SK-N-SH (cell line): Measurements from ENCODE around the gene TSHZ2. TPM values are rescaled to one million over a fixed set of nuclear protein-coding genes. Genes with fewer than 3 reads are reported as not detected.

Experiments used
- CTCF ChIA-PET: fragments of 300-600, 350-600 bp; formaldehyde crosslinking; extraction: SDS; loops from one replicate; lab custom pipeline; 2021; lab: Yijun Ruan, JAX
- POLR2A ChIA-PET: fragments of 350-600 bp; sonication (Branson Sonifier 250); formaldehyde crosslinking; extraction: SDS; loops from one replicate; lab custom pipeline; 2020; ENCODE audit warnings: antibody characterized with exemption, inconsistent platforms; lab: Yijun Ruan, JAX
- DNase-seq: peaks from one replicate; pipeline ENCODE4 v3.0.0; 2012
- H2AFZ ChIP-seq: fragments of 200-600 bp; sonication (generic); 2 replicates; pipeline ENCODE4 v1.8.1; 2016; ENCODE audit warnings: antibody characterized with exemption, mild to moderate bottlenecking, low read depth
- H3F3A ChIP-seq: fragments of 200-600 bp; sonication (generic); replicated peaks from 2 replicates; pipeline ENCODE3; 2016; ENCODE audit warnings: antibody characterized with exemption, mild to moderate bottlenecking; ENCODE audit not compliant: insufficient read depth
- H3K27ac ChIP-seq, 2 experiments: fragments of 200-500 bp in 1 of 2; fragments of 200-600 bp in 1 of 2; sonication (Bioruptor generic) in 1 of 2; sonication (generic), shearing (Covaris generic) in 1 of 2; 2 replicates each; pipeline versions ENCODE4 v1.5.1 to v1.6.1; 2014 to 2016; ENCODE audit warnings: low read depth in 2 of 2, inconsistent platforms in 1 of 2, low read length in 1 of 2, mild to moderate bottlenecking in 1 of 2, mixed read lengths in 1 of 2
- H3K27me3 ChIP-seq: fragments of 200-600 bp; sonication (generic), shearing (Covaris generic); 2 replicates; pipeline ENCODE4 v1.6.1; 2016; ENCODE audit warnings: mixed run types; ENCODE audit not compliant: insufficient read depth
- H3K36me3 ChIP-seq, 2 experiments: fragments of 200-500 bp in 1 of 2; fragments of 200-600 bp in 1 of 2; sonication (Bioruptor generic) in 1 of 2; sonication (generic) in 1 of 2; replicated peaks in 1 of 2; 2 replicates each; pipeline versions ENCODE3 to v1.5.1; 2014 to 2016; ENCODE audit warnings: low read length in 1 of 2, mild to moderate bottlenecking in 1 of 2; ENCODE audit not compliant: insufficient read depth in 2 of 2, control insufficient read depth in 1 of 2
- H3K4me1 ChIP-seq, 2 experiments: fragments of 200-500 bp in 1 of 2; fragments of 200-600 bp in 1 of 2; sonication (Bioruptor generic) in 1 of 2; sonication (generic), shearing (Covaris generic) in 1 of 2; 2 replicates each; pipeline versions ENCODE4 v1.5.1 to v1.6.1; 2014 to 2016; ENCODE audit warnings: low read depth in 1 of 2, low read length in 1 of 2, mixed run types in 1 of 2; ENCODE audit not compliant: insufficient read depth in 2 of 2, control insufficient read depth in 1 of 2
- H3K4me2 ChIP-seq: fragments of 200-600 bp; sonication (generic), shearing (Covaris generic); 2 replicates; pipeline ENCODE4 v1.6.1; 2017; ENCODE audit warnings: mixed run types
- H3K4me3 ChIP-seq, 2 experiments: fragments of 200-500 bp in 1 of 2; fragments of 200-600 bp in 1 of 2; sonication (Bioruptor generic) in 1 of 2; sonication (generic), shearing (Covaris generic) in 1 of 2; 2 replicates each; pipeline versions ENCODE4 v1.5.1 to v1.8.1; 2014 to 2016; ENCODE audit warnings: low read depth in 2 of 2, inconsistent platforms in 1 of 2, low read length in 1 of 2, mild to moderate bottlenecking in 1 of 2, mixed read lengths in 1 of 2, moderate library complexity in 1 of 2
- H3K79me2 ChIP-seq: fragments of 200-600 bp; sonication (generic); 2 replicates; pipeline ENCODE4 v1.8.1; 2017; ENCODE audit warnings: mild to moderate bottlenecking; ENCODE audit not compliant: insufficient read depth
- H3K9ac ChIP-seq: fragments of 200-600 bp; sonication (generic); 2 replicates; pipeline ENCODE4 v1.6.1; 2017; ENCODE audit warnings: mixed run types
- H3K9me2 ChIP-seq: fragments of 200-600 bp; sonication (generic); 2 replicates; pipeline ENCODE4 v1.6.1; 2017; ENCODE audit warnings: mixed run types
- H3K9me3 ChIP-seq: fragments of 200-600 bp; sonication (generic); 2 replicates; pipeline ENCODE4 v1.6.1; 2017; ENCODE audit warnings: mixed run types, mild to moderate bottlenecking, moderate library complexity
- H4K20me1 ChIP-seq: fragments of 200-600 bp; sonication (generic); 2 replicates; pipeline ENCODE4 v1.6.1; 2017; ENCODE audit warnings: mild to moderate bottlenecking, mixed run types; ENCODE audit not compliant: insufficient read depth
- EZH2phosphoT487 ChIP-seq: fragments of 200-600 bp; sonication (generic); IDR thresholded peaks from 2 replicates; pipeline ENCODE4 v1.6.1; 2017; ENCODE audit warnings: low read depth, mixed run types, mild to moderate bottlenecking, antibody characterized with exemption, moderate library complexity, borderline replicate concordance
- RAD21 ChIP-seq: IDR thresholded peaks from 2 replicates; pipeline ENCODE4 v1.6.1; 2012; ENCODE audit warnings: mild to moderate bottlenecking, low read length
- RXRA ChIP-seq: IDR thresholded peaks from 2 replicates; pipeline ENCODE4 v1.4.0; 2012; ENCODE audit warnings: low read depth, mild to moderate bottlenecking, borderline replicate concordance
- SMC3 ChIP-seq: IDR thresholded peaks from 2 replicates; pipeline ENCODE4 v1.6.1; 2012; ENCODE audit warnings: low read depth, low read length, improper control_type of control experiment
- TEAD4 ChIP-seq: IDR thresholded peaks from 2 replicates; pipeline ENCODE4 v1.4.0; 2012; ENCODE audit warnings: mild to moderate bottlenecking, borderline replicate concordance; ENCODE audit not compliant: insufficient read depth
- WGBS: methylation state at CpG from one replicate; pipeline ENCODE4 v1.1.6; 2017; ENCODE audit warnings: low lambda C conversion rate; 5-methylcytosine and 5-hydroxymethylcytosine counted together
- polyA plus RNA-seq, 3 experiments: library from polyadenylated mRNA; depleted of rRNA; stranded (reverse); fragments of >200 nt; gene quantifications; 2 replicates each; pipeline ENCODE4 v1.2.3, GENCODE V29; 2012
- TF ChIP-seq, protein P1 (sequence below): fragments of 150-350 bp; IDR thresholded peaks from 2 replicates; pipeline ENCODE4 v1.6.1; 2017; ENCODE audit warnings: antibody characterized with exemption, low read length, low read depth, borderline replicate concordance
- TF ChIP-seq, protein P2 (sequence below): IDR thresholded peaks from 2 replicates; pipeline ENCODE4 v1.4.0; 2012; ENCODE audit warnings: low read depth, borderline replicate concordance
- TF ChIP-seq, protein P3 (sequence below): fragments of 200-600 bp; sonication (generic); IDR thresholded peaks from 2 replicates; pipeline ENCODE4 v1.6.1; 2017; ENCODE audit warnings: antibody characterized with exemption, mild to moderate bottlenecking, moderate library complexity

TSHZ2 gene
- polyA plus RNA-seq, 1 of the 3 experiments (the other 2 are of a cell fraction) = 0.13 TPM

DNA sequence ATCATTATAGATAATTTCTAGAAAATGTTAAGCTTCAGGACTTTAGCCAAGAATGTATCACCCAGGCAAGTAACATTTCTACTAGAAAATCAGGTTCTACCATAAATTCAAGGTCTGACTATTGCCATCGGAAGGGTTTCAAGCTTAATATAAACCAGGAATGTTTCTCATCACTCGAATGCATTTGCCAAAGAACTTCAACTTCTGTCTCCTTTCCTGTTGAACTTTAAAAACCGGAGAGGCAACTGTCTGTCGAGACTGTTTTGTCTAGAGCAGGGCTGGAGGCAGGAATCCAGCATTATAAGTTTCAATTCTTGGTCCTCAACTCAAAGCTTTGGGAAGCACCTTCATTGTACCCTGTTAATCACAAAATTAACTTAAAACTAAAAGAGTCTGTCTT lies 356.8 kb downstream of the TSHZ2 start:
- H3K9me3 ChIP-seq = no peaks in the 10 kb centered on the region
- no peak overlapping the region for H3K4me3 ChIP-seq
- no peak for TF ChIP-seq RXRA
- no peak for TF ChIP-seq RAD21
- TF ChIP-seq TEAD4 = no peak
- TF ChIP-seq, protein P1, sequence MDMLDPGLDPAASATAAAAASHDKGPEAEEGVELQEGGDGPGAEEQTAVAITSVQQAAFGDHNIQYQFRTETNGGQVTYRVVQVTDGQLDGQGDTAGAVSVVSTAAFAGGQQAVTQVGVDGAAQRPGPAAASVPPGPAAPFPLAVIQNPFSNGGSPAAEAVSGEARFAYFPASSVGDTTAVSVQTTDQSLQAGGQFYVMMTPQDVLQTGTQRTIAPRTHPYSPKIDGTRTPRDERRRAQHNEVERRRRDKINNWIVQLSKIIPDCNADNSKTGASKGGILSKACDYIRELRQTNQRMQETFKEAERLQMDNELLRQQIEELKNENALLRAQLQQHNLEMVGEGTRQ = no peak
- TF ChIP-seq, protein P2, sequence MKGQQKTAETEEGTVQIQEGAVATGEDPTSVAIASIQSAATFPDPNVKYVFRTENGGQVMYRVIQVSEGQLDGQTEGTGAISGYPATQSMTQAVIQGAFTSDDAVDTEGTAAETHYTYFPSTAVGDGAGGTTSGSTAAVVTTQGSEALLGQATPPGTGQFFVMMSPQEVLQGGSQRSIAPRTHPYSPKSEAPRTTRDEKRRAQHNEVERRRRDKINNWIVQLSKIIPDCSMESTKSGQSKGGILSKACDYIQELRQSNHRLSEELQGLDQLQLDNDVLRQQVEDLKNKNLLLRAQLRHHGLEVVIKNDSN = no peak
- H3K27ac ChIP-seq = no peak overlapping the region
- no peaks in the 10 kb centered on the region for H3K27me3 ChIP-seq
- H4K20me1 ChIP-seq = no peaks in the 10 kb centered on the region
- no peak overlapping the region for H2AFZ ChIP-seq
- no peaks in the 10 kb centered on the region for H3K9me2 ChIP-seq
- CTCF ChIA-PET = no interaction called here
- H3F3A ChIP-seq = no peaks in the 10 kb centered on the region
- H3K79me2 ChIP-seq = no peaks in the 10 kb centered on the region
- no peaks in the 10 kb centered on the region for H3K36me3 ChIP-seq
- H3K9ac ChIP-seq = no peak overlapping the region
- POLR2A ChIA-PET = no interaction called here
- no peak overlapping the region for H3K4me2 ChIP-seq
- no peak for DNase-seq
- peaks cover 4 to 6% of the 10 kb centered on the region in 2 experiments; a peak in 2 of 4 replicates for H3K4me1 ChIP-seq
- WGBS = 48% methylated on average over 4 of the region's 4 CpGs

DNA sequence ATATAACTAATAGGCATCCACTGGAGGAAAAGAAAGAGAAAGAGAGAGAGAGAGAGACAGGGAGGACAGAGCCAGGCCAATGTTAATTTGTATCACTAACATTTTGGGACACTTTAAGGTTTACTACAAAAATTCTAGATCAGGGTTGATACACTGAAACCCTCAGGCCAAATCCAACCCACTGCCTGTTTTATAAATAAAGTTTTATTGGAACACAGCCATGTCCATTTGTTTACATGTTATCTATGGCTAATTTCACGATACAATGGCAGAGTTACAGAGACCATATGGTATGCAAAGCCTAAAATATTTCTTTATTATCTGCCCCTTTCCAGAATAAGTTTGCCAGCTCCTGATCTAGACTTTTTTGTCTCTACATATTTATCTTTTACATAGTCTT lies 357.6 kb downstream of the TSHZ2 start:
- H4K20me1 ChIP-seq = no peaks in the 10 kb centered on the region
- WGBS = 41% methylated on average over 1 of the region's 1 CpG
- POLR2A ChIA-PET = no interaction called here
- H3K4me2 ChIP-seq = no peak overlapping the region
- no peak overlapping the region for H3K27ac ChIP-seq
- no peaks in the 10 kb centered on the region for H3F3A ChIP-seq
- no peak overlapping the region for H3K9ac ChIP-seq
- H3K9me2 ChIP-seq = no peaks in the 10 kb centered on the region
- H3K79me2 ChIP-seq = no peaks in the 10 kb centered on the region
- TF ChIP-seq, protein P3, sequence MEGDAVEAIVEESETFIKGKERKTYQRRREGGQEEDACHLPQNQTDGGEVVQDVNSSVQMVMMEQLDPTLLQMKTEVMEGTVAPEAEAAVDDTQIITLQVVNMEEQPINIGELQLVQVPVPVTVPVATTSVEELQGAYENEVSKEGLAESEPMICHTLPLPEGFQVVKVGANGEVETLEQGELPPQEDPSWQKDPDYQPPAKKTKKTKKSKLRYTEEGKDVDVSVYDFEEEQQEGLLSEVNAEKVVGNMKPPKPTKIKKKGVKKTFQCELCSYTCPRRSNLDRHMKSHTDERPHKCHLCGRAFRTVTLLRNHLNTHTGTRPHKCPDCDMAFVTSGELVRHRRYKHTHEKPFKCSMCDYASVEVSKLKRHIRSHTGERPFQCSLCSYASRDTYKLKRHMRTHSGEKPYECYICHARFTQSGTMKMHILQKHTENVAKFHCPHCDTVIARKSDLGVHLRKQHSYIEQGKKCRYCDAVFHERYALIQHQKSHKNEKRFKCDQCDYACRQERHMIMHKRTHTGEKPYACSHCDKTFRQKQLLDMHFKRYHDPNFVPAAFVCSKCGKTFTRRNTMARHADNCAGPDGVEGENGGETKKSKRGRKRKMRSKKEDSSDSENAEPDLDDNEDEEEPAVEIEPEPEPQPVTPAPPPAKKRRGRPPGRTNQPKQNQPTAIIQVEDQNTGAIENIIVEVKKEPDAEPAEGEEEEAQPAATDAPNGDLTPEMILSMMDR = no peak
- TF ChIP-seq EZH2phosphoT487 (no peak), SMC3 (no peak)
- no peaks in the 10 kb centered on the region for H3K9me3 ChIP-seq
- DNase-seq = no peak
- H3K4me1 ChIP-seq = peaks cover 4 to 6% of the 10 kb centered on the region in 2 experiments; a peak in 2 of 4 replicates
- no peaks in the 10 kb centered on the region for H3K27me3 ChIP-seq
- no peak overlapping the region for H3K4me3 ChIP-seq
- H3K36me3 ChIP-seq = no peaks in the 10 kb centered on the region
- CTCF ChIA-PET = interaction anchor here (0.5 kb wide), 1 partner anchor 107 kb away, joined by 3 read pairs; no protein-coding TSS in a partner anchor
- no peak overlapping the region for H2AFZ ChIP-seq
